AG10803 (cell line): ENCODE data around the gene SMYD3.

Experiments used
- DNase-seq: peaks from one replicate; pipeline ENCODE4 v3.0.0; 2010; ENCODE audit warnings: low read depth
- H3K4me3 ChIP-seq: 2 replicates; pipeline ENCODE4 v1.5.1; 2011; ENCODE audit warnings: mild to moderate bottlenecking, low read length, control low read depth
- CTCF ChIP-seq: conservative IDR thresholded peaks from 2 replicates; pipeline ENCODE4 v1.5.1; 2011; ENCODE audit warnings: mild to moderate bottlenecking, low read length, control low read depth, inconsistent platforms

SMYD3 gene

GRCh38 chr1:246099570-246099969 is 407.5 kb downstream of the SMYD3 start:
- DNase-seq: no peak
- no peak for TF ChIP-seq CTCF
- no peak overlapping the region for H3K4me3 ChIP-seq

GRCh38 chr1:246096356-246096755 is 410.7 kb downstream of the SMYD3 start:
- no peak for DNase-seq
- no peak for TF ChIP-seq CTCF
- no peak overlapping the region for H3K4me3 ChIP-seq

- no peak for DNase-seq
- H3K4me3 ChIP-seq: no peak overlapping the region
- no peak for TF ChIP-seq CTCF
Observed at GRCh38 chr1:246095443-246095842, 411.6 kb downstream of the SMYD3 start.

DNA sequence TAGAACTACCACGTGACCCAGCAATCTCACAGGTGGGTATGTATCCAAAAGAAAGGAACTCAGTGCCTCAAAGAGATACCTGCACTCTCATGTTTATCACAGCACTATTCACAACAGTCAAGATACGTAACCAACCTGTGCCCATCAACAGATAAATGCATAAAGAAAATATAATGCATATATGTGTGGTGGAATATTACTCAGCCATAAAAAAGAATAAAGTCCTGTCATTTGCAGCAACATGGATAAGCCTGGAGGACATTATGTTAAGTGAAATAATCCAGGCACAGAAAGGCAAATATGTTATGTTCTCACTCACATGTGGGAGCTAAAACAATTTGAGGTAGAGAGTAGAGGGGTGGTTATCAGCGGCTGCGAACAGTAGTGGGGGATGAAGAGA is 413.8 kb downstream of the SMYD3 start:
- TF ChIP-seq CTCF: no peak
- DNase-seq: no peak
- no peak overlapping the region for H3K4me3 ChIP-seq

DNA sequence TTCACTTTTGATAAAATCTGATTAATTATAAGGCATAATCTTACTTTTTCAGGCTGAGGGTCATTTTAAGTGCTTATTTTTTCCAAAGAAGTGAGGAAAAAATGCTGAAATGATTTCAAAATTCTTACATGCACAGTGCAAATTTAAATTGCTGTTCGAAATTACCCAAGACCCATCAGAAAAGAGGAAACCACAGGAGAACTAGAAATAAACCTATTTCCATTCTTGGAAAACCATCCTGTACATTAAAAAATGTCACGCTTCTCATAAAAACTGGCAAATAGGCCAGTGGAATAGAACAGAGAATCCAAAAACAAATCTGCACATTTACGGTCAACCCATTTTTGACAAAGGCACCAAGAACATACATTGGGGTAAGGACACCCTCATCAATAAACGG is 414.9 kb downstream of the SMYD3 start:
- no peak overlapping the region for H3K4me3 ChIP-seq
- TF ChIP-seq CTCF: no peak
- no peak for DNase-seq

DNA sequence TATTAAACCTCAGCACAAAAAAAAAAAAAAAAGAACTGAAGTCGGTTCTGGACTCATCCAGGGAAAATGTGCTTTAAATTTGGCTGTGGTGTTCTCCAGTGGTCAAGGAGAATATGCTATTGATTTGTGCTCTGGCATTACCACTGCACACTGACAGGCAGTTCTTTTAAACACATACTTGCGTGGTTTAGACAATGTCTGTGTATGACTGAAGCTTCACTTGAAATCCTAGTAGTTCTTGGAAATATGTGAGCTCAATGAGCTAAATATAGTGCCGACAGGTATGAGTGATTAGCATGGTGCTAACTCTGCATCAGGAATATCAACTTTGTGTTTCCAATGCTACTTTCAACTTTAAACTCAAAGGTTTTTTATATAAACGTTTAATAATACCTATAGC is 415.6 kb downstream of the SMYD3 start:
- H3K4me3 ChIP-seq: no peak overlapping the region
- TF ChIP-seq CTCF: no peak
- peak; percentile 81 for DNase-seq

GRCh38 chr1:246086191-246086590 is 420.9 kb downstream of the SMYD3 start:
- H3K4me3 ChIP-seq: no peak overlapping the region
- DNase-seq: no peak
- no peak for TF ChIP-seq CTCF
